OCI-LY1 (cell line): Measurements from ENCODE around the gene IHH.

Experiments used
- H2AFZ ChIP-seq: fragments of 200-600 bp; sonication (generic), shearing (Covaris generic); 2 replicates; pipeline ENCODE4 v1.6.0; 2014; ENCODE audit warnings: antibody characterized with exemption, mild to moderate bottlenecking, low read length
- H3F3A ChIP-seq: fragments of 200-600 bp; sonication (generic), shearing (Covaris generic); 2 replicates; pipeline ENCODE4 v1.6.0; 2014; ENCODE audit warnings: mild to moderate bottlenecking, antibody characterized with exemption, low read length, moderate library complexity; ENCODE audit not compliant: insufficient read depth
- H3K27ac ChIP-seq: fragments of 200-600 bp; sonication (generic); 2 replicates; pipeline ENCODE4 v1.5.1; 2014; ENCODE audit warnings: low read length, mixed run types, mild to moderate bottlenecking, low read depth; ENCODE audit not compliant: poor library complexity, severe bottlenecking
- H3K27me3 ChIP-seq: fragments of 200-600 bp; sonication (generic); 2 replicates; pipeline ENCODE4 v1.6.0; 2014; ENCODE audit warnings: antibody characterized with exemption, mild to moderate bottlenecking, low read length, moderate library complexity; ENCODE audit not compliant: insufficient read depth
- H3K36me3 ChIP-seq: fragments of 200-600 bp; sonication (generic); 2 replicates; pipeline ENCODE4 v1.6.1; 2014; ENCODE audit warnings: mild to moderate bottlenecking, antibody characterized with exemption, low read length, moderate library complexity, mixed read lengths; ENCODE audit not compliant: insufficient read depth
- H3K4me1 ChIP-seq: fragments of 200-600 bp; sonication (generic); 2 replicates; pipeline ENCODE4 v1.5.1; 2014; ENCODE audit warnings: mild to moderate bottlenecking, low read length, moderate library complexity; ENCODE audit not compliant: insufficient read depth, severe bottlenecking
- H3K4me2 ChIP-seq: fragments of 200-600 bp; sonication (generic), shearing (Covaris generic); 2 replicates; pipeline ENCODE4 v1.6.1; 2014; ENCODE audit warnings: low read length
- H3K4me3 ChIP-seq: fragments of 200-600 bp; sonication (generic); 2 replicates; pipeline ENCODE4 v1.5.1; 2014; ENCODE audit warnings: low read length, low read depth, mild to moderate bottlenecking, mixed read lengths; ENCODE audit not compliant: poor library complexity, severe bottlenecking
- H3K79me2 ChIP-seq: fragments of 200-600 bp; shearing (Covaris generic); 2 replicates; pipeline ENCODE4 v1.6.1; 2016; ENCODE audit warnings: mixed run types, low read length, mixed read lengths; ENCODE audit not compliant: insufficient read depth
- H3K9ac ChIP-seq: fragments of 200-600 bp; sonication (generic), shearing (Covaris generic); 2 replicates; pipeline ENCODE4 v1.6.1; 2014; ENCODE audit warnings: mild to moderate bottlenecking, low read length, mixed read lengths
- H3K9me2 ChIP-seq: fragments of 200-600 bp; sonication (generic), shearing (Covaris generic); 2 replicates; pipeline ENCODE4 v1.6.1; 2014; ENCODE audit warnings: low read depth, mild to moderate bottlenecking, low read length, mixed read lengths
- H3K9me3 ChIP-seq: fragments of 200-600 bp; shearing (Covaris generic); 2 replicates; pipeline ENCODE4 v1.6.1; 2014; ENCODE audit warnings: low read length, mixed read lengths
- H4K20me1 ChIP-seq: fragments of 200-600 bp; sonication (generic), shearing (Covaris generic); 2 replicates; pipeline ENCODE4 v1.6.0; 2016; ENCODE audit warnings: mild to moderate bottlenecking, low read length; ENCODE audit not compliant: insufficient read depth
- CTCF ChIP-seq: fragments of 200-600 bp; sonication (generic), shearing (Covaris generic); IDR thresholded peaks from 2 replicates; pipeline ENCODE4 v1.5.1; 2017; ENCODE audit warnings: mild to moderate bottlenecking, antibody characterized with exemption, low read length, moderate library complexity, mixed read lengths
- EZH2 ChIP-seq: fragments of 200-600 bp; sonication (generic), shearing (Covaris generic); IDR thresholded peaks from 2 replicates; pipeline ENCODE4 v1.8.0; 2017; ENCODE audit warnings: borderline replicate concordance, mixed run types, mild to moderate bottlenecking, antibody characterized with exemption, low read length, moderate library complexity, mixed read lengths

The IHH gene

GRCh38 chr2:219019436-219019835 lies 41.3 kb downstream of the IHH start:
- Histone ChIP-seq H3K4me1 (no peaks in the 10 kb centered on the region), H3K36me3 (no peaks in the 10 kb centered on the region), H3K9me2 (no peaks in the 10 kb centered on the region), H3K9ac (no peak overlapping the region), H2AFZ (no peak overlapping the region), H3K4me3 (no peak overlapping the region), H3K27ac (no peak overlapping the region), H3K79me2 (no peaks in the 10 kb centered on the region), H3K9me3 (no peaks in the 10 kb centered on the region), H3K4me2 (no peak overlapping the region), H3F3A (no peaks in the 10 kb centered on the region), H3K27me3 (no peaks in the 10 kb centered on the region; the same call in 1 of the 2 replicates), H4K20me1 (no peaks in the 10 kb centered on the region)
- TF ChIP-seq CTCF (no peak), EZH2 (no peak)

- H3K4me1 ChIP-seq = no peaks in the 10 kb centered on the region
- H3K9me2 ChIP-seq = no peaks in the 10 kb centered on the region
- no peak overlapping the region for H3K27ac ChIP-seq
- no peaks in the 10 kb centered on the region for H3K36me3 ChIP-seq
- no peaks in the 10 kb centered on the region; the same call in 1 of the 2 replicates for H3K27me3 ChIP-seq
- H2AFZ ChIP-seq = no peak overlapping the region
- H3K9me3 ChIP-seq = no peaks in the 10 kb centered on the region
- no peak overlapping the region for H3K4me2 ChIP-seq
- H3K4me3 ChIP-seq = no peak overlapping the region
- no peaks in the 10 kb centered on the region for H3K79me2 ChIP-seq
- TF ChIP-seq CTCF (no peak), EZH2 (no peak)
- H3K9ac ChIP-seq = no peak overlapping the region
- no peaks in the 10 kb centered on the region for H4K20me1 ChIP-seq
- no peaks in the 10 kb centered on the region for H3F3A ChIP-seq
Observed at GRCh38 chr2:219018726-219019125, 42.0 kb downstream of the IHH start.

DNA sequence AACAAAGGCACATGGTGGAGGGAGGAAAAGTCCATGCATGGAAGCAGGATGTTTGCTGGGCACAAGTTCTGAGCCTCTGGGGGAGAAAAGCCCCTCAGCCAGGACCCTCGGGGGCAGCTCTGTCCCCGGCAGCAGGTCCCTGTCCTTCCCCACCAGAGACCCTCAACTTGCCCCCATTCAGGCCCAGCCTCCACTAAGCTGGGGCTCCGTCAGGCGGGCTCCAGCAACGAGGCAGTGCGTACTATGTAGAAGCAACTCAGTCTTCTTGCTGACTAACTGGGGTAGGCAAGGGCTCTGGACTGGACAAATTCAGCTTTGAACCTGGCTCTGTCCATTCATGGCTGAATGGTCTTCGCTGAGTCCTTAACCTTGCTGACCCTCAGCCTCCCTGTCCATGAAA lies 42.4 kb downstream of the IHH start:
- Histone ChIP-seq H3K36me3 (no peaks in the 10 kb centered on the region), H3K9me3 (no peaks in the 10 kb centered on the region), H3K9me2 (no peaks in the 10 kb centered on the region), H3K27ac (no peak overlapping the region), H3F3A (no peaks in the 10 kb centered on the region), H3K9ac (no peak overlapping the region), H3K4me1 (no peaks in the 10 kb centered on the region), H3K4me2 (no peak overlapping the region), H2AFZ (no peak overlapping the region), H3K27me3 (no peaks in the 10 kb centered on the region; the same call in 1 of the 2 replicates), H3K4me3 (no peak overlapping the region), H3K79me2 (no peaks in the 10 kb centered on the region), H4K20me1 (no peaks in the 10 kb centered on the region)
- TF ChIP-seq CTCF (no peak), EZH2 (no peak)
